Mesendoderm (in vitro differentiated cells): Measurements from ENCODE around the gene ZNF587B.
"Not testable (repeated sequence)": the region's sequence is repeated elsewhere in the genome, so short reads cannot be mapped to it uniquely, and the experiment has no call there.

Experiments used
- DNase-seq: peaks from one replicate; pipeline ENCODE4 v3.0.0; 2013
- H2AK5ac ChIP-seq: 2 replicates; pipeline ENCODE4 v1.6.1; 2013; ENCODE audit warnings: low read length, inconsistent platforms
- H2BK120ac ChIP-seq: 2 replicates; pipeline ENCODE4 v1.6.1; 2013; ENCODE audit warnings: low read depth, mild to moderate bottlenecking, low read length, moderate library complexity, mixed read lengths
- H2BK15ac ChIP-seq: replicated peaks from 2 replicates; pipeline ENCODE4 v1.6.1; 2013; ENCODE audit warnings: low read depth, mild to moderate bottlenecking, moderate library complexity
- H2BK5ac ChIP-seq: 2 replicates; pipeline ENCODE4 v1.6.1; 2013; ENCODE audit warnings: low read length, inconsistent platforms
- H3K18ac ChIP-seq: 2 replicates; pipeline ENCODE4 v1.6.1; 2013; ENCODE audit warnings: mild to moderate bottlenecking, low read length, mixed read lengths
- H3K23ac ChIP-seq: one replicate; pipeline ENCODE4 v1.6.1; 2013; ENCODE audit warnings: low read length
- H3K27ac ChIP-seq: 2 replicates; pipeline ENCODE4 v1.5.1; 2013; ENCODE audit warnings: low read depth, mild to moderate bottlenecking, inconsistent platforms, low read length, moderate library complexity
- H3K27me3 ChIP-seq: 2 replicates; pipeline ENCODE4 v1.6.1; 2013; ENCODE audit warnings: low read length, control low read depth, mild to moderate bottlenecking, inconsistent platforms; ENCODE audit not compliant: insufficient read depth, poor library complexity
- H3K36me3 ChIP-seq: 2 replicates; pipeline ENCODE4 v1.6.1; 2013; ENCODE audit warnings: low read length, inconsistent platforms; ENCODE audit not compliant: control insufficient read depth, insufficient read depth
- H3K4ac ChIP-seq: one replicate; pipeline ENCODE4 v1.6.1; 2013; ENCODE audit warnings: low read depth, mild to moderate bottlenecking, low read length, moderate library complexity
- H3K4me1 ChIP-seq: 2 replicates; pipeline ENCODE4 v1.6.1; 2013; ENCODE audit warnings: low read depth, low read length, inconsistent platforms; ENCODE audit not compliant: control insufficient read depth
- H3K4me2 ChIP-seq: 2 replicates; pipeline ENCODE4 v1.6.1; 2013; ENCODE audit warnings: low read length
- H3K4me3 ChIP-seq: 2 replicates; pipeline ENCODE4 v1.5.1; 2013; ENCODE audit warnings: mild to moderate bottlenecking, low read length
- H3K56ac ChIP-seq: one replicate; pipeline ENCODE4 v1.6.1; 2013; ENCODE audit warnings: low read length
- H3K79me1 ChIP-seq: 2 replicates; pipeline ENCODE4 v1.6.1; 2013; ENCODE audit warnings: low read length, inconsistent platforms
- H3K79me2 ChIP-seq: 2 replicates; pipeline ENCODE4 v1.6.1; 2013; ENCODE audit warnings: mild to moderate bottlenecking, low read length; ENCODE audit not compliant: control insufficient read depth, insufficient read depth
- H3K9ac ChIP-seq: 2 replicates; pipeline ENCODE4 v1.6.1; 2013; ENCODE audit warnings: low read length, inconsistent platforms
- H4K5ac ChIP-seq: one replicate; pipeline ENCODE4 v1.6.1; 2013; ENCODE audit warnings: low read length
- H4K8ac ChIP-seq: one replicate; pipeline ENCODE4 v1.6.1; 2013; ENCODE audit warnings: low read depth, mild to moderate bottlenecking, control low read depth, low read length, moderate library complexity
- WGBS: extraction: QIAGEN DNeasy Blood & Tissue Kit; methylation state at CpG from one replicate; pipeline ENCODE4 v1.1.7; 2013; ENCODE audit warnings: low lambda C conversion rate, missing lambda C conversion rate; ENCODE audit not compliant: insufficient coverage; ENCODE audit errors: extremely low coverage; 5-methylcytosine and 5-hydroxymethylcytosine counted together

Gene ZNF587B

DNA sequence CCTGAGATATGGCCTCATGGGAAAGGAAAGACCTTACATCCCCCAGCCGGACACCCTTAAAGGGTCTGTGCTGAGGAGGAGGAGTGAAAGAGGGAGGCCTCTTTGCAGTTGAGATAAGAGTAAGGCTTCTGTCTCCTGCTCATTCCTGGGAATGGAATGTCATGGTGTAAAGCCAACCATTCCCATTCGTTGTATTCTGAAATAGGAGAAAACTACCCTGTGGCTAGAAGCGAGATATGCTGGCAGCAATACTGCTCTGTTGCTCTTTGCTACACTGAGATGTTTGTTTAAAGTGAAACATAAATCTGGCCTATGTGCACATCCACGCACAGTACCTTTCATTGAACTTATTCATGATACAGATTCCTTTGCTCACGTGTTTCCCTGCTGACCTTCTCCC lies 783 bp upstream of the ZNF587B start:
- Histone ChIP-seq H2BK120ac (peak overlapping the region; percentile 51), H3K9ac (peak overlapping the region; percentile 0), H3K79me1 (peaks cover 4% of the 10 kb centered on the region), H2BK5ac (no peak overlapping the region), H3K36me3 (no peaks in the 10 kb centered on the region), H3K4ac (no peak overlapping the region), H3K27me3 (no peaks in the 10 kb centered on the region), H3K56ac (peak overlapping the region; percentile 3), H4K5ac (no peak overlapping the region), H2AK5ac (no peak overlapping the region), H3K79me2 (peaks cover 52% of the 10 kb centered on the region), H4K8ac (no peak overlapping the region), H3K18ac (no peak overlapping the region), H3K27ac (peak overlapping the region; percentile 88), H2BK15ac (no peak overlapping the region), H3K4me3 (no peak overlapping the region), H3K23ac (no peak overlapping the region), H3K4me1 (peaks cover 3% of the 10 kb centered on the region), H3K4me2 (no peak overlapping the region)
- peak; percentile 90 for DNase-seq
- WGBS: no CpG with 5 or more reads among the region's 5 CpGs

DNA sequence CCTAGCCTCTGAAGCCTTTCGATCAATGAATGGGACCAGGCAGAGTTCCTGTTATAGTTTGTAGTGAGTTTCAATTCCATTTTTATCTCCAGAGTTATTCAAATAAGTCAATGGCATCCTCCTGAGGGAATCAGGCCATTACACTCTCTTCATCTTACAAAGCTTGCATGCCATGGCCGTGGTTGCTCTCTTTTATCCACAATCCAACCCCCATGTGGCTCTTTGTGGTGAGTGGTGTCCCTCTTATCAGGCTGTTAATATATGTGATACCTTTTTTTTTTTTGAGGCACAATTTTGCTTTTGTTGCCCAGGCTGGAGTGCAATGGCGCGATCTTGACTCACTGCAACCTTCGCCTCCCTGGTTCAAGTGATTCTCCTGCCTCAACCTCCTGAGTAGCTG lies 6.9 kb downstream of the ZNF587B start:
- not testable (repeated sequence) for H4K5ac ChIP-seq, H3K23ac ChIP-seq, H3K4me1 ChIP-seq

DNA sequence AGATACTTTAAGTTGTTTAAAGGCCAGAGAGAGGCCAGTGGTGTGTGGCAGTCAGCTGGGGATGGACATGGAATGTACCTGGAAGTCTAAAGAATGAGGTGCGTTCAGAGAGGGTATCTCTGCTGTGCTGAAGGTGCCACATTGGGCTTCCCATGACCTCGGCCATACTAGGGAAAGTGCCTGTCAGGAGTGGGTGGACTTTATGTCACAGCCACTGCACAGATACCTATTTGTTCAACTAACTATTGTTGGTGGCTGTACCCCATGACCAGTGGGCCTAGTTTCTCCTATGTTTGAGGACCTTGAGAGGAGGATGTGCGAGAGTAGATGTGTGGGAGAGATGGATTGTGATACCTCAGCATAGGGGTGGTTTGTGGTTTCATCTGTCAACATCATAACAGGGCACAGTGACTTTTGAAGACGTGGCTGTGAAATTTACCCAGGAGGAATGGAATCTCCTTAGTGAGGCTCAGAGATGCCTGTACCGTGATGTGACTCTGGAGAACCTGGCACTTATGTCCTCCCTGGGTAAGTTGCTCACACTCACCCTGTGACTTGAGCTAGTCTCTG lies 8.6 kb downstream of the ZNF587B start:
- not testable (repeated sequence) for DNase-seq, H4K5ac ChIP-seq, H3K27ac ChIP-seq, H2BK120ac ChIP-seq, H3K4ac ChIP-seq, H3K79me1 ChIP-seq, H3K27me3 ChIP-seq, H2BK5ac ChIP-seq, H3K23ac ChIP-seq, H3K9ac ChIP-seq, H3K18ac ChIP-seq, H3K4me2 ChIP-seq, H3K4me3 ChIP-seq, H3K56ac ChIP-seq, H2AK5ac ChIP-seq, H3K4me1 ChIP-seq, H4K8ac ChIP-seq, H2BK15ac ChIP-seq
- Histone ChIP-seq H3K79me2 (peaks cover 45% of the 10 kb centered on the region), H3K36me3 (peaks cover 13% of the 10 kb centered on the region)
- WGBS: no CpG with 5 or more reads among the region's 5 CpGs

More for the DNA sequence above, 6.9 kb downstream of the ZNF587B start:
- H3K18ac ChIP-seq, H3K27me3 ChIP-seq, H3K4me3 ChIP-seq, H3K27ac ChIP-seq, DNase-seq, H3K4me2 ChIP-seq, H2BK120ac ChIP-seq, H3K79me1 ChIP-seq, H3K4ac ChIP-seq, H2BK5ac ChIP-seq, H2BK15ac ChIP-seq, H3K9ac ChIP-seq, H3K56ac ChIP-seq, H2AK5ac ChIP-seq, H4K8ac ChIP-seq, H3K36me3 ChIP-seq: not testable (repeated sequence)
- no CpG with 5 or more reads among the region's 5 CpGs for WGBS
- peaks cover 44% of the 10 kb centered on the region for H3K79me2 ChIP-seq

DNA sequence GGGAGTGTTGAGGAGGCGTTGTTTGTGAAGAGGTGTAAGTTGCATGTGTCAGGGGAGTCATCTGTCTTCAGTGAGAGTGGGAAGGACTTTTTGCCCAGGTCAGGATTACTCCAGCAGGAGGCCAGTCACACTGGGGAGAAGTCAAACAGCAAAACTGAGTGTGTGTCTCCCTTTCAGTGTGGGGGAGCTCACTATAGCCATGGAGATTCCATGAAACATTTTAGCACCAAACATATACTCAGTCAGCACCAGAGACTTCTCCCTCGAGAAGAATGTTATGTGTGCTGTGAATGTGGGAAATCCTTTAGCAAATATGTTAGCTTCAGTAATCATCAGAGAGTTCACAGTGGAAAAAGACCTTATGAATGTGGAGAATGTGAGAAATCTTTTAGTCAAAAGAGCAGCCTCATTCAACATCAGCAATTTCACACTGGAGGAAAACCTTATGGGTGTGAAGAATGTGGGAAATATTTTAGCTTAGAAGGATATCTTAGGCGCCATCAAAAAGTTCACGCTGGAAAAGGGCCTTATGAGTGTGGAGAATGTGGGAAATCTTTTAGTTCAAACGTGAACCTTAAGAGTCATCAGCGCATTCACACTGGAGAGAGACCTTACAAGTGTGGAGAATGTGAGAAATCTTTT lies 11.1 kb downstream of the ZNF587B start:
- no peak overlapping the region for H3K9ac ChIP-seq
- H3K18ac ChIP-seq: no peak overlapping the region
- H3K4ac ChIP-seq: no peak overlapping the region
- DNase-seq: peak; percentile 79
- H3K4me1 ChIP-seq: no peaks in the 10 kb centered on the region
- H2BK120ac ChIP-seq: no peak overlapping the region
- H2BK15ac ChIP-seq: no peak overlapping the region
- no peak overlapping the region for H3K23ac ChIP-seq
- H3K79me2 ChIP-seq: peaks cover 53% of the 10 kb centered on the region
- no peak overlapping the region for H3K56ac ChIP-seq
- no peaks in the 10 kb centered on the region for H3K27me3 ChIP-seq
- peaks cover 16% of the 10 kb centered on the region for H3K36me3 ChIP-seq
- no CpG with 5 or more reads among the region's 6 CpGs for WGBS
- H2AK5ac ChIP-seq: no peak overlapping the region
- H3K79me1 ChIP-seq: peaks cover 14% of the 10 kb centered on the region
- no peak overlapping the region for H4K8ac ChIP-seq
- no peak overlapping the region for H3K4me2 ChIP-seq
- peak overlapping the region; percentile 44 for H3K27ac ChIP-seq
- no peak overlapping the region for H4K5ac ChIP-seq
- H3K4me3 ChIP-seq: no peak overlapping the region
- H2BK5ac ChIP-seq: no peak overlapping the region

DNA sequence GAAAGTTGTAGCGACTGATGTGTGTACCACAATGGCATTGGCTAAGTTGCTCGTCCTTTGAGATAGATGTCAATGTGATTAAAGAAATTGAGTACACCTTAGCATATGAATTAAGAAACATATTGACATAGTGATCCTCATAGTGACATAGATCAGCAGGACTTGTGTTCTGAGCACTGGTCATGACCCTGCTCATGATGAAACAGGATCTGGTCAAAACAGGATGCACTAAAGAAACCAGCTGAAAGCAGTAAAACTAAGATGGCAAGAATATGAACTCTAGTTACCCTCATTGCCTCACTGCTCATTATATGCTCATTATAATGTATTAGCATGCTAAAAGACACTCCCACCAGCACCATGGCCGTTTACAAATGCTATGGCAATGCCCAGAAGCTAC lies 17.1 kb downstream of the ZNF587B start:
- not testable (repeated sequence) for H3K56ac ChIP-seq, H2BK5ac ChIP-seq, H2BK15ac ChIP-seq, H3K18ac ChIP-seq, H2AK5ac ChIP-seq, DNase-seq, H3K36me3 ChIP-seq, H4K8ac ChIP-seq, H3K23ac ChIP-seq, H3K4me3 ChIP-seq, H3K9ac ChIP-seq, H4K5ac ChIP-seq, H3K27ac ChIP-seq, H3K4me2 ChIP-seq, H3K27me3 ChIP-seq, H2BK120ac ChIP-seq, H3K4ac ChIP-seq, H3K4me1 ChIP-seq
- no CpG with 5 or more reads among the region's 3 CpGs for WGBS
- peaks cover 43% of the 10 kb centered on the region for H3K79me2 ChIP-seq
- peaks cover 15% of the 10 kb centered on the region for H3K79me1 ChIP-seq
